GM23338 (cell line): ENCODE results near the gene DYSF. TPM values are rescaled to one million over a fixed set of nuclear protein-coding genes. Genes with fewer than 3 reads are reported as not detected.

Experiments used
- ATAC-seq: fragments of 200-7000 bp; cut with Tn5 transposase; 3 replicates; pipeline ENCODE4 v1.9.1; 2020
- DNase-seq: peaks from one replicate; pipeline ENCODE4 v3.0.0-alpha.2; 2015; ENCODE audit warnings: low spot score
- H2AFZ ChIP-seq: fragments of 200-600 bp; sonication (generic); 2 replicates; pipeline ENCODE4 v1.8.0; 2016; ENCODE audit warnings: antibody characterized with exemption, mild to moderate bottlenecking, moderate library complexity
- H3F3A ChIP-seq: fragments of 200-600 bp; sonication (generic); replicated peaks from 2 replicates; pipeline ENCODE4 v1.8.0; 2017; ENCODE audit warnings: antibody characterized with exemption, mixed run types, low read depth
- H3K27ac ChIP-seq: fragments of 200-600 bp; sonication (generic); 2 replicates; pipeline ENCODE4 v1.6.1; 2016; ENCODE audit warnings: low read depth
- H3K27me3 ChIP-seq: fragments of 200-600 bp; sonication (generic); 2 replicates; pipeline ENCODE4 v1.8.0; 2016; ENCODE audit warnings: mild to moderate bottlenecking, mixed run types, moderate library complexity; ENCODE audit not compliant: insufficient read depth
- H3K36me3 ChIP-seq: fragments of 200-600 bp; sonication (generic); 2 replicates; pipeline ENCODE4 v1.8.0; 2016; ENCODE audit warnings: mild to moderate bottlenecking; ENCODE audit not compliant: insufficient read depth
- H3K4me1 ChIP-seq: fragments of 200-600 bp; sonication (generic); 2 replicates; pipeline ENCODE4 v1.8.0; 2016; ENCODE audit warnings: mild to moderate bottlenecking, moderate library complexity; ENCODE audit not compliant: insufficient read depth
- H3K4me2 ChIP-seq: fragments of 200-600 bp; sonication (generic); 2 replicates; pipeline ENCODE4 v1.7.1; 2017; ENCODE audit warnings: mixed run types
- H3K4me3 ChIP-seq: fragments of 200-600 bp; sonication (generic); 2 replicates; pipeline ENCODE4 v1.6.1; 2016; ENCODE audit warnings: mixed run types
- H3K79me2 ChIP-seq: fragments of 200-600 bp; sonication (generic); replicated peaks from 2 replicates; pipeline ENCODE4 v1.8.0; 2017; ENCODE audit warnings: mild to moderate bottlenecking; ENCODE audit not compliant: insufficient read depth
- H3K9me2 ChIP-seq: fragments of 200-600 bp; sonication (generic); 2 replicates; pipeline ENCODE4 v1.8.0; 2017; ENCODE audit not compliant: insufficient read depth
- H4K20me1 ChIP-seq: fragments of 200-600 bp; sonication (generic); replicated peaks from 2 replicates; pipeline ENCODE4 v1.8.0; 2017; ENCODE audit warnings: mild to moderate bottlenecking; ENCODE audit not compliant: insufficient read depth
- H3K27ac Mint-ChIP-seq: 2 replicates; pipeline ENCODE4 v1.8.0; 2020; ENCODE audit warnings: inconsistent platforms, mild to moderate bottlenecking, moderate library complexity, mixed read lengths
- H3K27me3 Mint-ChIP-seq: 3 replicates; pipeline ENCODE4 v1.8.0; 2022; ENCODE audit warnings: low read depth, mild to moderate bottlenecking, moderate library complexity, mixed read lengths, inconsistent platforms; ENCODE audit not compliant: insufficient read depth, poor library complexity
- H3K36me3 Mint-ChIP-seq: 3 replicates; pipeline ENCODE4 v1.8.0; 2021; ENCODE audit warnings: low read depth, mild to moderate bottlenecking, inconsistent platforms, moderate library complexity, mixed read lengths
- H3K4me1 Mint-ChIP-seq: 3 replicates; pipeline ENCODE4 v1.8.0; 2020; ENCODE audit warnings: mild to moderate bottlenecking, inconsistent platforms, mixed read lengths
- H3K4me3 Mint-ChIP-seq: 3 replicates; pipeline ENCODE4 v1.8.0; 2021; ENCODE audit warnings: moderate library complexity, mild to moderate bottlenecking, inconsistent platforms, mixed read lengths
- H3K9me3 Mint-ChIP-seq: 3 replicates; pipeline ENCODE4 v1.8.0; 2020; ENCODE audit warnings: moderate library complexity, mild to moderate bottlenecking, inconsistent platforms, mixed read lengths
- CREB1 ChIP-seq: fragments of 250-450 bp; sonication (Bioruptor Pico); IDR thresholded peaks from 2 replicates; pipeline ENCODE4 v1.5.0; 2020; ENCODE audit warnings: low read depth, mild to moderate bottlenecking, moderate library complexity
- EZH2 ChIP-seq: fragments of 200-600 bp; sonication (generic); IDR thresholded peaks from one replicate; pipeline ENCODE4 v1.8.0; 2017; ENCODE audit warnings: antibody characterized with exemption, mild to moderate bottlenecking, low read depth; ENCODE audit not compliant: unreplicated experiment
- EZH2phosphoT487 ChIP-seq: fragments of 200-600 bp; sonication (generic); IDR thresholded peaks from one replicate; pipeline ENCODE4 v1.8.1; 2018; ENCODE audit warnings: antibody characterized with exemption; ENCODE audit not compliant: unreplicated experiment
- JUNB ChIP-seq: IDR thresholded peaks from one replicate; pipeline ENCODE4 v1.6.1; 2016; ENCODE audit warnings: antibody characterized with exemption; ENCODE audit not compliant: unreplicated experiment
- NANOG ChIP-seq: IDR thresholded peaks from 2 replicates; pipeline ENCODE4 v1.6.1; 2016; ENCODE audit warnings: antibody characterized with exemption, borderline replicate concordance
- POLR2AphosphoS5 ChIP-seq: IDR thresholded peaks from 2 replicates; pipeline ENCODE4 v1.6.1; 2016; ENCODE audit warnings: antibody characterized with exemption, low read depth
- STAT1 ChIP-seq: IDR thresholded peaks from one replicate; pipeline ENCODE4 v1.6.1; 2016; ENCODE audit warnings: antibody characterized with exemption; ENCODE audit not compliant: unreplicated experiment
- ZNF114 ChIP-seq: fragments of 250-450 bp; sonication (Bioruptor Pico); IDR thresholded peaks from 2 replicates; pipeline ENCODE4 v1.5.0; 2020; ENCODE audit warnings: mild to moderate bottlenecking, moderate library complexity
- ZNF331 ChIP-seq: fragments of 250-450 bp; sonication (Bioruptor Pico); IDR thresholded peaks from 2 replicates; pipeline ENCODE4 v1.5.0; 2020; ENCODE audit warnings: low read depth, mild to moderate bottlenecking, moderate library complexity
- polyA plus RNA-seq: library from polyadenylated mRNA; unstranded; fragments of >200 nt; fragmentation: Nextera tagmentation; extraction: Ambion mirVana; gene quantifications from 2 replicates; pipeline ENCODE4 v1.2.1, GENCODE V29; 2016
- total RNA-seq: library from RNA; depleted of rRNA; stranded (reverse); fragments of >200 nt; shearing (Covaris generic); gene quantifications from 2 replicates; pipeline ENCODE4 v1.2.3, GENCODE V29; 2014
- TF ChIP-seq, protein P1 (sequence below), 2 experiments: fragments of 200-600 bp in 1 of 2; sonication (generic) in 1 of 2; conservative IDR thresholded peaks; 2 replicates each; pipeline versions ENCODE4 v1.5.1 to v1.6.1; 2016 to 2017; ENCODE audit warnings: antibody characterized with exemption in 2 of 2, low read depth in 2 of 2, mild to moderate bottlenecking in 2 of 2, moderate library complexity in 1 of 2
- TF ChIP-seq, protein P2 (sequence below): IDR thresholded peaks from one replicate; pipeline ENCODE4 v1.6.1; 2018; ENCODE audit warnings: antibody characterized with exemption; ENCODE audit not compliant: unreplicated experiment
- TF ChIP-seq, protein P3 (sequence below): IDR thresholded peaks from 2 replicates; pipeline ENCODE4 v1.6.1; 2016; ENCODE audit warnings: antibody characterized with exemption
- TF ChIP-seq, protein P4 (sequence below): fragments of 250-450 bp; sonication (Bioruptor Pico); IDR thresholded peaks from 2 replicates; pipeline ENCODE4 v1.5.0; 2020; ENCODE audit warnings: mild to moderate bottlenecking, moderate library complexity

The DYSF gene
- total and polyA plus RNA-seq, 2 experiments from 2014 or later = 7.3 to 21.3 TPM

DNA sequence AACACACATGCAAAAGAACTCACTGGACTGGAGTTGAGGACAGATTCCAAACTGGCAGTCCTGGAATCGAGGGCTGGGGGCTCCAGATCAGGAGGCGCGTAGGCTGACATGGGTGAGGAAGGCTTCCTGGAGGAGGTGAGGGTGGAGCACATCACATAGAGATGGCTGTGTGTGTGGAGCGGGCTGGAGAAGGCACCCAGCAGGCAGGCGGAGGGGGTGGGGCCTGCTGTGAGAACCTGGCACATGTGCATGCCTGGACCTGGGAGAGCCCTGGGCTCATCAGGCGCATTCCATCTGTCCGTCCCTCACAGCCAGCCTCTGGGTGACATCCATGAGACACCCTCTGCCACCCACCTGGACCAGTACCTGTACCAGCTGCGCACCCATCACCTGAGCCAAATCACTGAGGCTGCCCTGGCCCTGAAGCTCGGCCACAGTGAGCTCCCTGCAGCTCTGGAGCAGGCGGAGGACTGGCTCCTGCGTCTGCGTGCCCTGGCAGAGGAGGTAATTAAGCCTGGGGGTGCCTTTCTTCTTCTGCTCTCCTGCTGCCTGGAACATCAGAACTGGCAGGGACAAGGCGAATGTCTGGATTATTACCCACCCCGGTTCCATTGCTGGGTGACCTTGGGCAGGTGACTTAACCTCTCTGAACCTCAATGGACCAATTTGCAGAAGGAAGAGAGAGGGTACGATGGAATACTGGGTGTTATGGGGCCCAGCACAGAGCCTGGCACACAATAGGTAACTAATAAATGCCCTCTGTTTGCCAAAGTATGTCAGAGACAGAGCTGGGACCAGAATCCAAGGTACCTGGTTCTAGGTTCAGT is 108.3 kb downstream of the DYSF start:
- Histone ChIP-seq H3K4me2 (no peak overlapping the region), H3K4me1 (no peaks in the 10 kb centered on the region), H2AFZ (no peak overlapping the region), H4K20me1 (no peaks in the 10 kb centered on the region), H3K27me3 (no peaks in the 10 kb centered on the region), H3F3A (no peaks in the 10 kb centered on the region), H3K9me2 (no peaks in the 10 kb centered on the region), H3K79me2 (no peaks in the 10 kb centered on the region), H3K27ac (no peak overlapping the region), H3K36me3 (no peaks in the 10 kb centered on the region), H3K4me3 (no peak overlapping the region)
- ATAC-seq (no peak), DNase-seq (no peak)
- Mint-ChIP-seq H3K27ac (peak overlapping the region; percentile 44; the same call in 1 of the 2 replicates), H3K36me3 (peaks cover 1% of the 10 kb centered on the region; the same call in 1 of the 3 replicates), H3K27me3 (peaks cover 10% of the 10 kb centered on the region), H3K4me3 (no peak overlapping the region), H3K9me3 (no peaks in the 10 kb centered on the region; the same call in 2 of the 3 replicates), H3K4me1 (peaks cover 21% of the 10 kb centered on the region)
- no peak for TF ChIP-seq ZNF114 (CRISPR knock-in tag)
- TF ChIP-seq, protein P1, sequence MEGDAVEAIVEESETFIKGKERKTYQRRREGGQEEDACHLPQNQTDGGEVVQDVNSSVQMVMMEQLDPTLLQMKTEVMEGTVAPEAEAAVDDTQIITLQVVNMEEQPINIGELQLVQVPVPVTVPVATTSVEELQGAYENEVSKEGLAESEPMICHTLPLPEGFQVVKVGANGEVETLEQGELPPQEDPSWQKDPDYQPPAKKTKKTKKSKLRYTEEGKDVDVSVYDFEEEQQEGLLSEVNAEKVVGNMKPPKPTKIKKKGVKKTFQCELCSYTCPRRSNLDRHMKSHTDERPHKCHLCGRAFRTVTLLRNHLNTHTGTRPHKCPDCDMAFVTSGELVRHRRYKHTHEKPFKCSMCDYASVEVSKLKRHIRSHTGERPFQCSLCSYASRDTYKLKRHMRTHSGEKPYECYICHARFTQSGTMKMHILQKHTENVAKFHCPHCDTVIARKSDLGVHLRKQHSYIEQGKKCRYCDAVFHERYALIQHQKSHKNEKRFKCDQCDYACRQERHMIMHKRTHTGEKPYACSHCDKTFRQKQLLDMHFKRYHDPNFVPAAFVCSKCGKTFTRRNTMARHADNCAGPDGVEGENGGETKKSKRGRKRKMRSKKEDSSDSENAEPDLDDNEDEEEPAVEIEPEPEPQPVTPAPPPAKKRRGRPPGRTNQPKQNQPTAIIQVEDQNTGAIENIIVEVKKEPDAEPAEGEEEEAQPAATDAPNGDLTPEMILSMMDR (conservative IDR thresholded peaks at IDR 0.05; ENCODE audit: low read depth in 2 of 2) = no peak
- no peak for TF ChIP-seq EZH2
- no peak for TF ChIP-seq EZH2phosphoT487
- no peak for TF ChIP-seq CREB1 (CRISPR knock-in tag)
- TF ChIP-seq STAT1 = no peak
- TF ChIP-seq ZNF331 (CRISPR knock-in tag) = no peak
- no peak for TF ChIP-seq POLR2AphosphoS5
- TF ChIP-seq JUNB = no peak
- TF ChIP-seq NANOG = no peak
- TF ChIP-seq, protein P2, sequence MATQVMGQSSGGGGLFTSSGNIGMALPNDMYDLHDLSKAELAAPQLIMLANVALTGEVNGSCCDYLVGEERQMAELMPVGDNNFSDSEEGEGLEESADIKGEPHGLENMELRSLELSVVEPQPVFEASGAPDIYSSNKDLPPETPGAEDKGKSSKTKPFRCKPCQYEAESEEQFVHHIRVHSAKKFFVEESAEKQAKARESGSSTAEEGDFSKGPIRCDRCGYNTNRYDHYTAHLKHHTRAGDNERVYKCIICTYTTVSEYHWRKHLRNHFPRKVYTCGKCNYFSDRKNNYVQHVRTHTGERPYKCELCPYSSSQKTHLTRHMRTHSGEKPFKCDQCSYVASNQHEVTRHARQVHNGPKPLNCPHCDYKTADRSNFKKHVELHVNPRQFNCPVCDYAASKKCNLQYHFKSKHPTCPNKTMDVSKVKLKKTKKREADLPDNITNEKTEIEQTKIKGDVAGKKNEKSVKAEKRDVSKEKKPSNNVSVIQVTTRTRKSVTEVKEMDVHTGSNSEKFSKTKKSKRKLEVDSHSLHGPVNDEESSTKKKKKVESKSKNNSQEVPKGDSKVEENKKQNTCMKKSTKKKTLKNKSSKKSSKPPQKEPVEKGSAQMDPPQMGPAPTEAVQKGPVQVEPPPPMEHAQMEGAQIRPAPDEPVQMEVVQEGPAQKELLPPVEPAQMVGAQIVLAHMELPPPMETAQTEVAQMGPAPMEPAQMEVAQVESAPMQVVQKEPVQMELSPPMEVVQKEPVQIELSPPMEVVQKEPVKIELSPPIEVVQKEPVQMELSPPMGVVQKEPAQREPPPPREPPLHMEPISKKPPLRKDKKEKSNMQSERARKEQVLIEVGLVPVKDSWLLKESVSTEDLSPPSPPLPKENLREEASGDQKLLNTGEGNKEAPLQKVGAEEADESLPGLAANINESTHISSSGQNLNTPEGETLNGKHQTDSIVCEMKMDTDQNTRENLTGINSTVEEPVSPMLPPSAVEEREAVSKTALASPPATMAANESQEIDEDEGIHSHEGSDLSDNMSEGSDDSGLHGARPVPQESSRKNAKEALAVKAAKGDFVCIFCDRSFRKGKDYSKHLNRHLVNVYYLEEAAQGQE = no peak
- TF ChIP-seq, protein P3, sequence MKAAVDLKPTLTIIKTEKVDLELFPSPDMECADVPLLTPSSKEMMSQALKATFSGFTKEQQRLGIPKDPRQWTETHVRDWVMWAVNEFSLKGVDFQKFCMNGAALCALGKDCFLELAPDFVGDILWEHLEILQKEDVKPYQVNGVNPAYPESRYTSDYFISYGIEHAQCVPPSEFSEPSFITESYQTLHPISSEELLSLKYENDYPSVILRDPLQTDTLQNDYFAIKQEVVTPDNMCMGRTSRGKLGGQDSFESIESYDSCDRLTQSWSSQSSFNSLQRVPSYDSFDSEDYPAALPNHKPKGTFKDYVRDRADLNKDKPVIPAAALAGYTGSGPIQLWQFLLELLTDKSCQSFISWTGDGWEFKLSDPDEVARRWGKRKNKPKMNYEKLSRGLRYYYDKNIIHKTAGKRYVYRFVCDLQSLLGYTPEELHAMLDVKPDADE = no peak
- TF ChIP-seq, protein P4, sequence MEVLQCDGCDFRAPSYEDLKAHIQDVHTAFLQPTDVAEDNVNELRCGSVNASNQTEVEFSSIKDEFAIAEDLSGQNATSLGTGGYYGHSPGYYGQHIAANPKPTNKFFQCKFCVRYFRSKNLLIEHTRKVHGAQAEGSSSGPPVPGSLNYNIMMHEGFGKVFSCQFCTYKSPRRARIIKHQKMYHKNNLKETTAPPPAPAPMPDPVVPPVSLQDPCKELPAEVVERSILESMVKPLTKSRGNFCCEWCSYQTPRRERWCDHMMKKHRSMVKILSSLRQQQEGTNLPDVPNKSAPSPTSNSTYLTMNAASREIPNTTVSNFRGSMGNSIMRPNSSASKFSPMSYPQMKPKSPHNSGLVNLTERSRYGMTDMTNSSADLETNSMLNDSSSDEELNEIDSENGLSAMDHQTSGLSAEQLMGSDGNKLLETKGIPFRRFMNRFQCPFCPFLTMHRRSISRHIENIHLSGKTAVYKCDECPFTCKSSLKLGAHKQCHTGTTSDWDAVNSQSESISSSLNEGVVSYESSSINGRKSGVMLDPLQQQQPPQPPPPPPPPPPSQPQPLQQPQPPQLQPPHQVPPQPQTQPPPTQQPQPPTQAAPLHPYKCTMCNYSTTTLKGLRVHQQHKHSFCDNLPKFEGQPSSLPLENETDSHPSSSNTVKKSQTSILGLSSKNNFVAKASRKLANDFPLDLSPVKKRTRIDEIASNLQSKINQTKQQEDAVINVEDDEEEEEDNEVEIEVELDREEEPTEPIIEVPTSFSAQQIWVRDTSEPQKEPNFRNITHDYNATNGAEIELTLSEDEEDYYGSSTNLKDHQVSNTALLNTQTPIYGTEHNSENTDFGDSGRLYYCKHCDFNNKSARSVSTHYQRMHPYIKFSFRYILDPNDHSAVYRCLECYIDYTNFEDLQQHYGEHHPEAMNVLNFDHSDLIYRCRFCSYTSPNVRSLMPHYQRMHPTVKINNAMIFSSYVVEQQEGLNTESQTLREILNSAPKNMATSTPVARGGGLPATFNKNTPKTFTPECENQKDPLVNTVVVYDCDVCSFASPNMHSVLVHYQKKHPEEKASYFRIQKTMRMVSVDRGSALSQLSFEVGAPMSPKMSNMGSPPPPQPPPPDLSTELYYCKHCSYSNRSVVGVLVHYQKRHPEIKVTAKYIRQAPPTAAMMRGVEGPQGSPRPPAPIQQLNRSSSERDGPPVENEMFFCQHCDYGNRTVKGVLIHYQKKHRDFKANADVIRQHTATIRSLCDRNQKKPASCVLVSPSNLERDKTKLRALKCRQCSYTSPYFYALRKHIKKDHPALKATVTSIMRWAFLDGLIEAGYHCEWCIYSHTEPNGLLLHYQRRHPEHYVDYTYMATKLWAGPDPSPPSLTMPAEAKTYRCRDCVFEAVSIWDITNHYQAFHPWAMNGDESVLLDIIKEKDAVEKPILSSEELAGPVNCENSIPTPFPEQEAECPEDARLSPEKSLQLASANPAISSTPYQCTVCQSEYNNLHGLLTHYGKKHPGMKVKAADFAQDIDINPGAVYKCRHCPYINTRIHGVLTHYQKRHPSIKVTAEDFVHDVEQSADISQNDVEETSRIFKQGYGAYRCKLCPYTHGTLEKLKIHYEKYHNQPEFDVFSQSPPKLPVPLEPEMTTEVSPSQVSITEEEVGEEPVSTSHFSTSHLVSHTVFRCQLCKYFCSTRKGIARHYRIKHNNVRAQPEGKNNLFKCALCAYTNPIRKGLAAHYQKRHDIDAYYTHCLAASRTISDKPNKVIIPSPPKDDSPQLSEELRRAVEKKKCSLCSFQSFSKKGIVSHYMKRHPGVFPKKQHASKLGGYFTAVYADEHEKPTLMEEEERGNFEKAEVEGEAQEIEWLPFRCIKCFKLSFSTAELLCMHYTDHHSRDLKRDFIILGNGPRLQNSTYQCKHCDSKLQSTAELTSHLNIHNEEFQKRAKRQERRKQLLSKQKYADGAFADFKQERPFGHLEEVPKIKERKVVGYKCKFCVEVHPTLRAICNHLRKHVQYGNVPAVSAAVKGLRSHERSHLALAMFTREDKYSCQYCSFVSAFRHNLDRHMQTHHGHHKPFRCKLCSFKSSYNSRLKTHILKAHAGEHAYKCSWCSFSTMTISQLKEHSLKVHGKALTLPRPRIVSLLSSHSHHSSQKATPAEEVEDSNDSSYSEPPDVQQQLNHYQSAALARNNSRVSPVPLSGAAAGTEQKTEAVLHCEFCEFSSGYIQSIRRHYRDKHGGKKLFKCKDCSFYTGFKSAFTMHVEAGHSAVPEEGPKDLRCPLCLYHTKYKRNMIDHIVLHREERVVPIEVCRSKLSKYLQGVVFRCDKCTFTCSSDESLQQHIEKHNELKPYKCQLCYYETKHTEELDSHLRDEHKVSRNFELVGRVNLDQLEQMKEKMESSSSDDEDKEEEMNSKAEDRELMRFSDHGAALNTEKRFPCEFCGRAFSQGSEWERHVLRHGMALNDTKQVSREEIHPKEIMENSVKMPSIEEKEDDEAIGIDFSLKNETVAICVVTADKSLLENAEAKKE = no peak
